HG03175 (cell line): ENCODE results near the gene NR2F1-AS1.

Experiments
- ATAC-seq: cut with Tn5 transposase; IDR thresholded peaks from one replicate; pipeline ENCODE4 v1.9.1; 2021; ENCODE audit warnings: mild to moderate bottlenecking, moderate library complexity; ENCODE audit not compliant: unreplicated experiment

NR2F1-AS1 gene

GRCh38 chr5:93578813-93579691 is 2.0 kb downstream of the NR2F1-AS1 start:
- no peak for ATAC-seq

GRCh38 chr5:93577854-93578812 is 2.9 kb downstream of the NR2F1-AS1 start:
- ATAC-seq: no peak

GRCh38 chr5:93576994-93577853 is 3.8 kb downstream of the NR2F1-AS1 start:
- no peak for ATAC-seq

- no peak for ATAC-seq
Measured at GRCh38 chr5:93575461-93576414, 5.3 kb downstream of the NR2F1-AS1 start.

GRCh38 chr5:93574491-93575305 is 6.3 kb downstream of the NR2F1-AS1 start:
- no peak for ATAC-seq

GRCh38 chr5:93573354-93574351 is 7.4 kb downstream of the NR2F1-AS1 start:
- ATAC-seq: no peak

- ATAC-seq: no peak
Measured at GRCh38 chr5:93572608-93573353, 8.2 kb downstream of the NR2F1-AS1 start.

GRCh38 chr5:93572101-93572607 is 8.9 kb downstream of the NR2F1-AS1 start:
- ATAC-seq: no peak

- ATAC-seq: no peak
Measured at GRCh38 chr5:93571114-93571949, 9.7 kb downstream of the NR2F1-AS1 start.

- peak; percentile 65 for ATAC-seq
Measured at GRCh38 chr5:93570294-93571113, 10.5 kb downstream of the NR2F1-AS1 start.

- no peak for ATAC-seq
Measured at GRCh38 chr5:93569300-93570160, 11.5 kb downstream of the NR2F1-AS1 start.

GRCh38 chr5:93567424-93567823 is 13.6 kb downstream of the NR2F1-AS1 start:
- no peak for ATAC-seq

- no peak for ATAC-seq
Measured at GRCh38 chr5:93566091-93566490, 14.9 kb downstream of the NR2F1-AS1 start.
